Fibroblast of gingiva (primary cell): ENCODE measurements around the gene KLF15.

Experiments
- DNase-seq: peaks from one replicate; pipeline ENCODE4 v3.0.0-alpha.2; 2011; ENCODE audit warnings: low read depth

Gene KLF15

GRCh38 chr3:126320517-126321293 is 36.5 kb downstream of the KLF15 start:
- no peak for DNase-seq

- no peak for DNase-seq
Measured at GRCh38 chr3:126319701-126320295, 37.4 kb downstream of the KLF15 start.

- DNase-seq: no peak
Measured at GRCh38 chr3:126317029-126317996, 39.9 kb downstream of the KLF15 start.

GRCh38 chr3:126316501-126316939 is 40.7 kb downstream of the KLF15 start:
- no peak for DNase-seq

GRCh38 chr3:126316031-126316461 is 41.2 kb downstream of the KLF15 start:
- no peak for DNase-seq

GRCh38 chr3:126314790-126315658 is 42.2 kb downstream of the KLF15 start:
- no peak for DNase-seq

- DNase-seq: no peak
Measured at GRCh38 chr3:126314305-126314789, 42.9 kb downstream of the KLF15 start.

- no peak for DNase-seq
Measured at GRCh38 chr3:126313580-126314304, 43.5 kb downstream of the KLF15 start.

- no peak for DNase-seq
Measured at GRCh38 chr3:126313166-126313565, 44.0 kb downstream of the KLF15 start.

- DNase-seq: no peak
Measured at GRCh38 chr3:126312341-126312740, 44.9 kb downstream of the KLF15 start.

- no peak for DNase-seq
Measured at GRCh38 chr3:126311338-126311978, 45.8 kb downstream of the KLF15 start.

GRCh38 chr3:126310816-126311215 is 46.4 kb downstream of the KLF15 start:
- DNase-seq: no peak

GRCh38 chr3:126309861-126310655 is 47.1 kb downstream of the KLF15 start:
- no peak for DNase-seq

- no peak for DNase-seq
Measured at GRCh38 chr3:126309165-126309564, 48.0 kb downstream of the KLF15 start.

GRCh38 chr3:126308394-126309125 is 48.6 kb downstream of the KLF15 start:
- DNase-seq: no peak

GRCh38 chr3:126307591-126308393 is 49.4 kb downstream of the KLF15 start:
- no peak for DNase-seq

GRCh38 chr3:126306888-126307482 is 50.2 kb downstream of the KLF15 start:
- no peak for DNase-seq
